ENCODE data around the gene EIF4G1.

Gene EIF4G1

DNA sequence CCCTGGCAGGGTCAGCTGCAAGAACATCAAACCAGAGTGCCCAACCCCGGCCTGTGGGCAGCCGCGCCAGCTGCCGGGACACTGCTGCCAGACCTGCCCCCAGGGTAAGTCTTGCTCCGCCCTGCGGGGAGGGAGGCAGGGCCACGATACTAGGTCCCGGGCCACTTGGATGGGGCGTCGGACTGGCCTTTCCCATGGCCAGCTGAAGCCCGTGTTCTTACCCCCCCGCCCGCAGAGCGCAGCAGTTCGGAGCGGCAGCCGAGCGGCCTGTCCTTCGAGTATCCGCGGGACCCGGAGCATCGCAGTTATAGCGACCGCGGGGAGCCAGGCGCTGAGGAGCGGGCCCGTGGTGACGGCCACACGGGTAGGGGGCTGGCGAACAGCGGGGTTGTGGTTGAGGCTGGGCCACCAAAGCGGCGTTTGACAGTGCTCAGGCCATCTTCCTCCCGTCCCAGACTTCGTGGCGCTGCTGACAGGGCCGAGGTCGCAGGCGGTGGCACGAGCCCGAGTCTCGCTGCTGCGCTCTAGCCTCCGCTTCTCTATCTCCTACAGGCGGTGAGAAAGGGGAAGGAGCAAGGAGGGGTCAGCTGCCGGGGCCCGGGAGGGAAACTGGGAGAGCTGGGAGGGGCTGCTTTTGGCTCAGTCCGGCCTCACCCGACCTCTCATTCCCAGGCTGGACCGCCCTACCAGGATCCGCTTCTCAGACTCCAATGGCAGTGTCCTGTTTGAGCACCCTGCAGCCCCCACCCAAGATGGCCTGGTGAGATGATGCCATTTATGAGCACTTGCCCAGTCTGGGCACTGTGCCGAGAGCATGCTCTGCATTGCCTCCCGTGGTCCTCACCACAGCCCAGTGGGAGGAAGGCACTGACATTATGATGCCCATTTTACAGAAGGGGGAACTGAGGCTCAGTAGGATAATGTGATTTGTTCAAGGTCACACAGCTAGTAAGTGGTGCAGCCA lies 67.1 kb downstream of the EIF4G1 start:
- no peak for DNase-seq (ENCODE audit: low read depth in 1 of 2, low spot score in 1 of 2)

GRCh38 chr3:184382326-184383032 lies 68.1 kb downstream of the EIF4G1 start:
- no peak for DNase-seq (ENCODE audit: low read depth in 1 of 2, low spot score in 1 of 2)

- no peak for DNase-seq (ENCODE audit: low read depth in 1 of 2, low spot score in 1 of 2)
These were observed 68.8 kb downstream of the EIF4G1 start for GRCh38 chr3:184383033-184383740.

DNA sequence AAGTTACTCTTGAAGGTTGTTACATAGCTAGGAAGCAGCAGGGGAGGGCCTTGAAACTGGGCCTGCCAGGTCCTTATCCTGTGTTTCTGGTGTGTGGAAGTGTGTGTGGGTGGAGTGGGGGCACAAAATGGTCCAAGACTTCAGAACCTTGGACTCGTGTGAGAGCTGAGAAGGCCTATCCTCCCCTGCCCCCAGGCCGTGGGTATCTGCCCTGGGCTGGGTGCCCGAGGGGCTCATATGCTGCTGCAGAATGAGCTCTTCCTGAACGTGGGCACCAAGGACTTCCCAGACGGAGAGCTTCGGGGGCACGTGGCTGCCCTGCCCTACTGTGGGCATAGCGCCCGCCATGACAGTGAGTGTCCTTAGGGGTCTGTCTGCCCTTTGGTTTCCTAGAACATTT lies 69.9 kb downstream of the EIF4G1 start:
- DNase-seq (ENCODE audit: low read depth in 1 of 2, low spot score in 1 of 2), result no peak

Measured in activated T-helper 1 cell treated with anti-CD3 and anti-CD28 coated beads, Interleukin-2, amount 50 U/mL, for 16 hours (primary cell).